Loucy (cell line): ENCODE data around the gene RAB35.

ENCODE experiments used
- H2AFZ ChIP-seq: fragments of 200-600 bp; sonication (generic); 2 replicates; pipeline ENCODE4 v1.6.0; 2016; ENCODE audit warnings: antibody characterized with exemption, mild to moderate bottlenecking, low read length, moderate library complexity
- H3F3A ChIP-seq: fragments of 200-600 bp; 2 replicates; pipeline ENCODE4 v1.6.0; 2016; ENCODE audit warnings: antibody characterized with exemption, low read depth, mild to moderate bottlenecking
- H3K27me3 ChIP-seq: fragments of 200-600 bp; sonication (generic); 2 replicates; pipeline ENCODE4 v1.6.1; 2014; ENCODE audit warnings: low read length, mild to moderate bottlenecking; ENCODE audit not compliant: insufficient read depth, poor library complexity, severe bottlenecking
- H3K36me3 ChIP-seq: fragments of 200-600 bp; sonication (generic); 2 replicates; pipeline ENCODE4 v1.6.1; 2016; ENCODE audit warnings: low read length; ENCODE audit not compliant: insufficient read depth
- H3K4me1 ChIP-seq: fragments of 200-600 bp; sonication (generic); 2 replicates; pipeline ENCODE4 v1.5.1; 2014; ENCODE audit warnings: low read length, mild to moderate bottlenecking; ENCODE audit not compliant: insufficient read depth, poor library complexity, severe bottlenecking
- H3K4me2 ChIP-seq: fragments of 200-600 bp; sonication (generic); 2 replicates; pipeline ENCODE4 v1.6.0; 2014; ENCODE audit warnings: antibody characterized with exemption, low read length, low read depth, mild to moderate bottlenecking; ENCODE audit not compliant: poor library complexity, severe bottlenecking
- H3K4me3 ChIP-seq: fragments of 200-600 bp; sonication (generic); 2 replicates; pipeline ENCODE4 v1.5.1; 2014; ENCODE audit warnings: low read length, mild to moderate bottlenecking, mixed read lengths; ENCODE audit not compliant: poor library complexity, severe bottlenecking
- H3K79me2 ChIP-seq: fragments of 200-600 bp; sonication (generic); 2 replicates; pipeline ENCODE4 v1.6.1; 2014; ENCODE audit warnings: low read length; ENCODE audit not compliant: insufficient read depth
- H3K9ac ChIP-seq: fragments of 200-600 bp; sonication (generic); 2 replicates; pipeline ENCODE4 v1.6.0; 2014; ENCODE audit warnings: mild to moderate bottlenecking, low read depth, low read length, moderate library complexity; ENCODE audit not compliant: poor library complexity, severe bottlenecking
- H3K9me2 ChIP-seq: fragments of 200-600 bp; sonication (generic); replicated peaks from 2 replicates; pipeline ENCODE4 v1.6.1; 2016; ENCODE audit warnings: low read depth, low read length, mixed read lengths
- H3K9me3 ChIP-seq: fragments of 200-600 bp; sonication (generic); 2 replicates; pipeline ENCODE4 v1.6.1; 2014; ENCODE audit warnings: mild to moderate bottlenecking, antibody characterized with exemption, low read length, low read depth; ENCODE audit not compliant: insufficient read depth
- H4K20me1 ChIP-seq: fragments of 200-600 bp; sonication (generic); 2 replicates; pipeline ENCODE4 v1.6.0; 2014; ENCODE audit warnings: antibody characterized with exemption, low read length, mild to moderate bottlenecking; ENCODE audit not compliant: insufficient read depth, poor library complexity, severe bottlenecking
- EZH2phosphoT487 ChIP-seq: fragments of 200-600 bp; IDR thresholded peaks from 2 replicates; pipeline ENCODE4 v1.6.1; 2018; ENCODE audit warnings: antibody characterized with exemption, mild to moderate bottlenecking, moderate library complexity, borderline replicate concordance
- TF ChIP-seq, protein P1 (sequence below): fragments of 200-600 bp; sonication (generic); conservative IDR thresholded peaks from 2 replicates; pipeline ENCODE4 v1.5.1; 2014; ENCODE audit warnings: mild to moderate bottlenecking, antibody characterized with exemption, low read length

The RAB35 gene

DNA sequence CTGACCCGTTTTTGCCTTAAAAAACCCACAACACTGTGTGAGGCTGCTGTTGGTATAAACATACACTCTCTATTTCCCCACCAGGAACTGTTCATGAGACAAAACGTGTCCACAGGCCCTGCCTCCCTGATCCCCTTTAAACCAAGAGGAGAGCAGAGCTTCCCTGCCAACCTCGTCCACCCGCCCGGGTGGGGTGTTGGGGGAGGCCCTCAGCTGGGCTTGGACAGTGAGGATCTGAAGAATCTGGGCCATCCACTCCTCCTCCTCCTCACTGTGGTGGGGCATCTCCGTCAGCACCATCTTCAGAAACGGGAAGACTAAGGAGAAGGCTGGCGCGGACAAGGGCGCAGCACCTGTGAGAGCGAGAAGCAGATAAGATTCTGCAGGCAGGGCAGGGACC is 41.1 kb upstream of the RAB35 start:
- TF ChIP-seq EZH2phosphoT487: no peak
- TF ChIP-seq, protein P1, sequence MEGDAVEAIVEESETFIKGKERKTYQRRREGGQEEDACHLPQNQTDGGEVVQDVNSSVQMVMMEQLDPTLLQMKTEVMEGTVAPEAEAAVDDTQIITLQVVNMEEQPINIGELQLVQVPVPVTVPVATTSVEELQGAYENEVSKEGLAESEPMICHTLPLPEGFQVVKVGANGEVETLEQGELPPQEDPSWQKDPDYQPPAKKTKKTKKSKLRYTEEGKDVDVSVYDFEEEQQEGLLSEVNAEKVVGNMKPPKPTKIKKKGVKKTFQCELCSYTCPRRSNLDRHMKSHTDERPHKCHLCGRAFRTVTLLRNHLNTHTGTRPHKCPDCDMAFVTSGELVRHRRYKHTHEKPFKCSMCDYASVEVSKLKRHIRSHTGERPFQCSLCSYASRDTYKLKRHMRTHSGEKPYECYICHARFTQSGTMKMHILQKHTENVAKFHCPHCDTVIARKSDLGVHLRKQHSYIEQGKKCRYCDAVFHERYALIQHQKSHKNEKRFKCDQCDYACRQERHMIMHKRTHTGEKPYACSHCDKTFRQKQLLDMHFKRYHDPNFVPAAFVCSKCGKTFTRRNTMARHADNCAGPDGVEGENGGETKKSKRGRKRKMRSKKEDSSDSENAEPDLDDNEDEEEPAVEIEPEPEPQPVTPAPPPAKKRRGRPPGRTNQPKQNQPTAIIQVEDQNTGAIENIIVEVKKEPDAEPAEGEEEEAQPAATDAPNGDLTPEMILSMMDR: no peak
- H3K4me2 ChIP-seq: no peak overlapping the region
- no peaks in the 10 kb centered on the region for H3K9me2 ChIP-seq
- no peaks in the 10 kb centered on the region for H3K79me2 ChIP-seq
- H3F3A ChIP-seq: no peaks in the 10 kb centered on the region
- no peaks in the 10 kb centered on the region for H3K4me1 ChIP-seq
- no peak overlapping the region for H3K9ac ChIP-seq
- H2AFZ ChIP-seq: no peak overlapping the region
- H3K9me3 ChIP-seq: no peaks in the 10 kb centered on the region
- no peak overlapping the region for H3K4me3 ChIP-seq
- H4K20me1 ChIP-seq: no peaks in the 10 kb centered on the region
- no peaks in the 10 kb centered on the region for H3K27me3 ChIP-seq
- H3K36me3 ChIP-seq: peaks cover 96% of the 10 kb centered on the region; the same call in 1 of the 2 replicates

DNA sequence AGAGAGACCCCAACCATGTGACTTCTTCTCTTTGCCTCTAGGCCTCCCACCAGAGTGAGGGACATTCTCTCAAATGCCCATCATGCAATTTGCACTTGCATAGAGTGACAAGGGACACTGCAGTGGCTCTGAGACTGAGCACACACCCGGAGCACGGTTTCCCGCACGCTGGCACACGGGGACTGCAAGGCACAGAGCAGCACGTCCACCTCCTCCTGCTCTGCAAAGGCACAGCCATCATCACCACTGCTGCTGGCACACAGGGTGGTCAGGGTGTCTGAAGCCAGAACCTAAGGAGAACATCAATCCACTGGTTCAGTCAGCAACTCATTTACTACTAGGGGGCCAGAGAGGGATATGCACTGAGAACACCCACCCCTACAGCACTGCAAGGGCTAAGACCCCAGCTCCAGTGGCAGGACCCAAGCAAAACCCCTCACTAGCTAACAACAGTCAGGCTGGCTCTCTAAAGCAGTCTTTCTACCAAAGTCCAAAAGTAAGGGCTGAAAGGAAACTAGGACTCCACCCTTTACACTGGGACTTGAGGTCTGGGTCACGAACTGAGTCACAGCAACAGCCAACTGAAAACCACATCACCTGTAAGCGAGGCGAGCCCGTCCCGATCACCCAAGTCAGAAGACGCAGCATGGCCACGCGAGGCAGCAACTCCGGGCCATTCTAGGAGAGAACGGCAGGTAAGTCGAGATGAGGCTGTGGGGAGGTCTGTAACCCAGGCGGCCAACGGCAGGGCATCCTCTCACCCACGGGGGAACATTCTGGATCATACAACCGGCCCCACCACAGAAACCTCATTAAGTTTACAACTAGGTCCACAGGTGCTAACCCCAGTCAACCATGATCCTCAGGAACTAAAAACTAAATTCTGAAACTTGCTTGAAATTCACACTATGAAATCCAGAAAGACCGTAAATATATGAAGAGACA is 40.0 kb upstream of the RAB35 start:
- Histone ChIP-seq H3K4me1 (no peaks in the 10 kb centered on the region), H3K9me3 (no peaks in the 10 kb centered on the region), H2AFZ (no peak overlapping the region), H3K79me2 (no peaks in the 10 kb centered on the region), H3K4me3 (no peak overlapping the region), H3K4me2 (no peak overlapping the region), H3K9ac (no peak overlapping the region), H3F3A (no peaks in the 10 kb centered on the region), H3K27me3 (no peaks in the 10 kb centered on the region), H4K20me1 (no peaks in the 10 kb centered on the region), H3K36me3 (peaks cover 90% of the 10 kb centered on the region; the same call in 1 of the 2 replicates), H3K9me2 (no peaks in the 10 kb centered on the region)
- TF ChIP-seq EZH2phosphoT487: no peak
- TF ChIP-seq, protein P1: no peak

DNA sequence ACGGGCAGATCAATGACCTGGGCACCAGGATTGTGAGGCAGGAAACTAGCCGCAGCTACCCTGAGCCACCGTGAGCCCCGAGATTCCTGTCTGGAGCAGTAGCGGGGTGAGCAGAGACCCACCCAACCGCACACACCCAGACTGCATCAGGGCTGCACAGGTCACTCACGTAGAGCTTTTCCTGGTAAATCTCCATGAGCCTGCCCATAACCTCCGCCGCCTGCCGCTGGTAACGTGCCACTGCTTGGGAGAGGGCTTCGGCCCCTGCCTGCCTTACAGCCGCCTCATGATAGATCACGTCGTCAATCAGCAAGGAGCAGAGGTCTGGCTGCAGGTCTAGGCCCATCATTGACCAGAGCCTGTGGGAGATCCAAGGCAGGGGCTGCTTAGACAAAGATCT is 38.5 kb upstream of the RAB35 start:
- no peaks in the 10 kb centered on the region for H3K9me3 ChIP-seq
- H4K20me1 ChIP-seq: no peaks in the 10 kb centered on the region
- no peak overlapping the region for H3K4me2 ChIP-seq
- H3K9me2 ChIP-seq: no peaks in the 10 kb centered on the region
- H3K4me3 ChIP-seq: no peak overlapping the region
- peaks cover 86% of the 10 kb centered on the region; the same call in 1 of the 2 replicates for H3K36me3 ChIP-seq
- no peak overlapping the region for H3K9ac ChIP-seq
- TF ChIP-seq, protein P1: no peak
- TF ChIP-seq EZH2phosphoT487: no peak
- no peak overlapping the region for H2AFZ ChIP-seq
- H3K4me1 ChIP-seq: no peaks in the 10 kb centered on the region
- no peaks in the 10 kb centered on the region for H3F3A ChIP-seq
- H3K79me2 ChIP-seq: no peaks in the 10 kb centered on the region
- H3K27me3 ChIP-seq: no peaks in the 10 kb centered on the region
